ENCODE data around the gene CABLES1.

The CABLES1 gene

DNA sequence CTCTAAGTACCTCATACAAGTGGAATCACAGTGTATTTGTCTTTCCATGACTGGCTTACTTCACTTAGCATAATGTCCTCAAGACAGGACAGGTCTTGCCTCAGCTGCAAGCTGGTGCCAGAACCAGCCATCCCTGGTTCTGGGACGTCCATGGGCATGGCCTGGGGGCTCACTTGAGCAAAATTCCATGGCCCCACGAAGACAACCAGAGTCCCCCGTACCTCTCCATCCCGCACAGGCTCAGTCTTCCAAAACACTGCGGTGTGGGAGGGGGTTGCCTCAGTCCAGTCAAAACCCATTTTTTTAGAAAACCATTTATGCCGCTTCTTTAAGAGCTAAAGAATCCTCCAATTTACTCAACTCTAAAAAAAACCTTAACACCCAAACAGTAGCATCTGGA, 21.7 kb upstream of the CABLES1 start:
- ATAC-seq: no peak
- no peak for DNase-seq

GRCh38 chr18:23114171-23114881, 21.0 kb upstream of the CABLES1 start:
- no peak for ATAC-seq
- DNase-seq: no peak

- DNase-seq (no peak), ATAC-seq (no peak)
Observed at GRCh38 chr18:23114911-23115310, 20.4 kb upstream of the CABLES1 start.

DNA sequence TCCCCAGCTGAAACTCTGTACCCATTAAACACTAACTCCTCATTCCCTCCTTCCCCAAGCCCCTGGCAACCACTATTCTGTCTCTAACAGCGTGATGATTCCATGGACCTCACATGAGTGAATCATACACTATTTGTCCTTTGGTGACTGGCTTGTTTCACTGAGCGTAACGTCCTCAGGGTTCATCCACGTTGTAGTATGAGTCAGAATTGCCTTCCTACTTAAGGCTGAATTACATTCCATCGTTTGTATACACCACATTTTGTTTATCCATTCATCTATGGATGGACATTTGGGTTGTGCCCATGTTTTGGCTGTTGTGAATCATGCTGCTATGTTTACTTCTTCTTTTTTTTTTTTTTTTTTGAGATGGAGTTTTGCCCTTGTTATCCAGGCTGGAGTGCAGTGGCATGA, 19.6 kb upstream of the CABLES1 start:
- DNase-seq (no peak), ATAC-seq (no peak)

- DNase-seq (no peak), ATAC-seq (no peak)
Observed at GRCh38 chr18:23121133-23121532, 14.2 kb upstream of the CABLES1 start.

- ATAC-seq (no peak), DNase-seq (no peak)
Observed at GRCh38 chr18:23122334-23123229, 12.7 kb upstream of the CABLES1 start.

DNA sequence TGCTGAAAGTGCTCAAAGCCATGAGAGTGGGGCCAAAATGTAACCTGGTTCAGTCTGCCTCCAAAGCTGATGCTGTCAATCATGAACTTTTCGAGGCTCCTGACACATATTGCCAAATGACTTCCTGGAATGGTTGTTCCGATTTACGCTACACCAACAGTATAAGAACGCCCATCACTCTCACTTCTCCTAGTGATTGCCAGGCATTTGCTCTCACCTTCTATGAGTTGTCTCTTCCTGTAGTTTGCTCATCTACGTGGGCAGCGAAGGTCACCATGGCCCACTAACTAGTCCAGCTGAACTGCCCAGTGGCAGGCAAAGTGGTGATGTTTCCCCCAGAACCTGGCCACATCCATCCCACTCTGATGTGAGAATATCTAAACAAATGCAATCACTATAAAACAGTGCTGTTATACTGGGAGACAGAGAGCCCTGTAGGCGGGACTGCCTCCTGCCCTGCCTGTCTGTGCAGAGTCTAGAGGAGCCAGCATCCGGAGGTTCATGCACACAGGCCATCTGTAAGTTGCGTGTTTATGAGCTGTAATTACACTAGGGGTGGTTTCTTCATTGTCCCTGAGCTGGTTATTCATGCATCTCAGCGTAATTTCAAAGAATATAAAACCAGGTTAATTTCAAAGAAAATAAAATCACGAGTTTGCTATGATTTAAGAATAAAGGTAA, 8.8 kb upstream of the CABLES1 start:
- ATAC-seq (no peak), DNase-seq (no peak)

- ATAC-seq: no peak
- no peak for DNase-seq
Observed at GRCh38 chr18:23127090-23127489, 8.2 kb upstream of the CABLES1 start.

DNA sequence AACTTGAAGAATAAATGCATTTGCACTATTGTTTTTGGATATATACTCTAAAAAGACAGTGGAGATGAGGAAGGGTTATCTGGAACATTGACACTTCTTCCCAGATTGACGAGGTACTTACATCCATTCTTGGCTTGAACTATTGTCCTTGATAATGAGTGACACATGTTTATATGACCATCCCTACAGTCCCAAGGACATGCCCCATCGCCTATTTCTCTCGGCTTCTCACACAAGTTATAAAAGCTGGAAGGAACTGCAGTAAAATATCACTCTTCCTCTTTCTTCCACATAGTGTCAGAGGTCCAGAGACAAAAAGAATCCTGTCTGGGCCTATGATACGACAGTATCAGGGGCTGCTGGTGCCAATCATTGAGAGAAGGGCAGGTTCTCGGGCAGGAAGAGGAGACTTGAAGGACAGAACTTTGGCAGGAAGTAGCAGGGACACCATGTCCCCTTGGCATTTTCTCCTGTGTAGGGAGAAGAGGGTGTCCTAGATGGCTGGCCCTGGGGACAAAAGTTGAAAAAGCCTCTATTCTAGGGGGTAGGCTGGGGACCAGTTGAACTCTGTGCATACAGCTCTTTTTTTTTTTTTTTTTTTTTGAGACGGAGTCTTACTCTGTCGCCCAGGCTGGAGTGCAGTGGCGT, 5.8 kb upstream of the CABLES1 start:
- DNase-seq: no peak
- no peak for ATAC-seq

DNA sequence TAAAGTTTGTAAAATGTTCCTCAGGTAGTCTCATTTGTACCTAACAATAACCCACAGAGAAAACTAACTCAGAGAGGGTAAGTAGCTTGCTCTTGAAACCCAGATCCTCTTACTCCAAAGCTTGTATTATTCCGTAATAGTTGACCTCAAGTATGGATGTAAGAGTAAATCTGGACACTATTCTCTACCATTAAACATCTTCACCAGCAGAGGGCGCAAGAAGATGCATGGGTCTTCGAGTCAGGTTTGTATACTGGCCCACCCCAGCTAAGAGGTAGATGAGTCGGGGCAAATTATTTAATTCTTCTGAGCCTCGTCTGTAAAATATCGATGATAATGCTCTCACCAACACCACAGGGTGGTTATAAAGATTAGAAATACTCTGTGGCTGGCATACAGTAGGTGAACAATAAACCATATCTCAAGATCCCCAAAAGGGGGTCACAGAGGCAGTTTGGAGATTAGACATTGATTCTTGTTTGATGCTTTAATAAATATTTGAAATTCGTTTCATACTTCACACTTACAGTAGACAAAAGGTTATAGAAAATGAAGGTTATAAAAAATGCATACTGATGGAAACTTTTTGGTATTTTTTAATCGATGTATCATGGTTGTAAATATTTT, 3.5 kb upstream of the CABLES1 start:
- DNase-seq (peak; percentile 69), ATAC-seq (no peak)

DNA sequence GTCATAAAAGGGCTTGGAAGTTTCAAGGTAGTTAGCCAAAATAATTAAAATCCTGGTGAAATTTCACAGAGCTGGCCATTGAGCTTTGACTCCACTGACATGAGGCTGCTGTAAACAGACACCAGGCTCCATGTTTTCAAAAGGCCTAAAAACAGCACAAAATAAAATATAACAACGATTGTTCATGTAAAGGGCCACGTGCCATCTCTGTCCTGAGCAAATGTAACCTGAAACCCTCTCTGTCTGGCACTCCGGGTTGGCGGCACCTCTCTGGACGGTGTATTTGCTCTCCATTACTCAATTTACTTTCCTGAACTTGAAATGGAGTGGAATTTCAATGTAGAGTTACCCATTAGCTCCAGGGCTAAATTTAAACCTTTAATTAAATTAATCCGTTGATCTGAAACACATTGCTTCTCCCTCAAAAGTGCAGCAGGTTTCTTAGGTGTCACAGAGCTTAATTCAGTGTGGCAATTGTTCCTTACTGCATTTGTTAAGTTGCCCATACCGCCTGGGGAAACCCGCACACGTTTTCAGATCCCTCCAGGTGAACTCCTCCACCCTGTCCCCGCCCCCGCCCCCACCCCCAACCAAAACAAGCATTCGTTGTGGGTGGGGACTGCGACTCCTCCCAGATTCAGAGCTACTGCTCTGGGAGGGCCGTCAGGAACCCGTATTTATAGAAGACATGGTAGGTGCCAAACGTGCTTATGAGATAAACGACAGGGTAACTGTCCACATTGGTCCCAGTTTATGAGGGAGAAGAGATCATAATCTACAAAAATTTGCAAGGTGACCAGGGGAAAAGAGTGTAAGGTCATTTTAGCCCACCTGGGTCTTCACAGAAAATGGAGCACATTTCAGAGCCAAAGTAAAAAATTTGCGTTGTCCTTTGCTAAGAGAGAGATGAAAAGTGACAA, 1.2 kb upstream of the CABLES1 start:
- DNase-seq: peak; percentile 50
- ATAC-seq: peak; percentile 29

DNA sequence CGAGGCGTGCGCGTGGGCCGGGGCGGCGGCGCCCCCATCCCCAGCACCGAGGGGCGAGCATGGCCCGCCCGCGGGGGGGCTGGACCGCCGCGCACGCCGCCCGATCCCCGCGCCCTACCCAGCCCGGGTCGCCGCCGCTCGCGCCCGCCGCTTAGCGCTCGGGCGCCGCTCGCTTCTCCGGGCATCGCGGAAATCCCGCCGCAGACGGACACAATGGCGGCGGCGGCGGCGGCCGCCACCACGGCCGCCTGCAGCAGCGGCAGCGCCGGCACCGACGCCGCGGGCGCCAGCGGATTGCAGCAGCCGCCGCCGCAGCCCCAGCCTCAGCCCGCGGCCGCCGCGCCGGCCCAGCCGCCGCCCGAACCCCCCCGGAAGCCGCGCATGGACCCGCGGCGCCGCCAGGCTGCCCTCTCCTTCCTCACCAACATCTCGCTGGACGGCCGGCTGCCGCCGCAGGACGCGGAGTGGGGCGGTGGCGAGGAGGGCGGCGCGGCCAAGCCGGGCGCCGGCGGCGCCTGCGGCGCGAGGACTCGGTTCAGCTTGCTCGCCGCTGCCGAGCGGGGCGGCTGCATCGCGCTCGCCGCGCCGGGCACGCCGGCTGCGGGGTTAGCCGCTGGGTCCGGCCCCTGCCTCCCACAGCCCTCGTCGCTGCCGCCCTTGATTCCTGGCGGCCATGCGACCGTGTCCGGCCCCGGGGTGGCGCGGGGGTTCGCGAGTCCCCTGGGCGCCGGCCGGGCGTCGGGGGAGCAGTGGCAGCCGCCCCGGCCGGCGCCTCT, 453 bp downstream of the CABLES1 start:
- ATAC-seq: peak; percentile 41

DNA sequence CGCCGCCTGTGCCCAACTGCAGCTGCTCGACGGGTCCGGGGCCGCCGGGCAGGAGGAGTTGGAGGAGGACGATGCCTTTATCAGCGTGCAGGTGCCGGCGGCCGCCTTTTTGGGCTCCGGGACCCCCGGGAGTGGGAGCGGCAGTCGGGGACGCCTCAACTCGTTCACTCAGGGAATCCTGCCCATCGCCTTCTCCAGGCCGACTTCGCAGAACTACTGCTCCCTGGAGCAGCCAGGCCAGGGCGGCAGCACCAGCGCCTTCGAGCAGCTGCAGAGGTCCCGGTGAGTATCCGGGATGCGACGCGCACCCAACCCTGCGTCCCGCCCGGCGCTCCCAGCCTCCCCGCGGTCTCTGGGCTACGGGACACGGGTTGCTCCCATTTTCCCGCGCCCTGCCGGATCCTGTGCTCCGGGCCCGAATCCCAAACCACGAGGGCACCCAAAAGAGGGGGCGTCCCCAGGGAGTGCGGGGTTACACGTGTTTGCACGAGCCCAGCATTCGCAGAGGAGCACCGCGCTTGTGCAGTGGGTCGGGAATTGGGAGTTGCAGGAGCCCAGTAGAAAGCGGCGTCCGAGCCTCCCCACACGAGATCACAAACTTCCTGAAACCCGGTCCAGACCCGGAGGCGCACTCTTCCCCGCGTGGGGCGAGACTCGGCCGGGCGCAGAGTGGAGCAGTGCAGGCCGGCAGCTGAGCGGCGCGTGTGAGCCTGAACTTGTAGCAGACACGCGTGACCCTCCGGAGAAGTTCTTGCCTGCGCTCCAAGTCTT, 1.2 kb downstream of the CABLES1 start:
- peak; percentile 19 for DNase-seq
- ATAC-seq: peak; percentile 25

More for the DNA sequence above, 453 bp downstream of the CABLES1 start:
- peak; percentile 30 for DNase-seq

DNA sequence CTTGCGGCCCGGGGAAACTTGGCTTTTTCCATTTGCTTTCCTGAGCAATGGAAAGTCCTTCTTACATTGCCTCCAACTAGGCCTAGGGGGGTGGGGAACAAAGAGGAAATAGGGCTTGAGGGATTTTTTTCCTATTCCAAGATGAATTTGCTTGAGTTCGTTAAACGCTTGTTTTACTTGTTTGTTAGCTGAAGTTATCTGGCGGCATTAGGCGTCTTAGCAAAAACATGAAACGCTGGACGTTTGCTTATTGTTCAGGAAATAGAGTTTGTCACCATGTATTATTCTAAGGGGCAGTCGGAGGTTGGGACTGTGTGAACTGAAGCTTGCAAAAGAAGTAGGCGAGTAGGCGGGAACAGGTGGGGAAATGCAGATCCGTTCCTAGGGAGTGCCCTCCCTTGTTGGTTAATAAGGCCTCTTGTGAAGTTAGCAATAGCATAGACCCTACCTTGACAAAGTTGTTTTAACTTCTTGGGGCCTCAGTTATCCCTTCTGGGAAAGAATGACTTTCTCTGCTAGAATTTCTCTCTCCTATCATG, 1.9 kb downstream of the CABLES1 start:
- DNase-seq (no peak), ATAC-seq (no peak)

GRCh38 chr18:23137788-23138216, 2.5 kb downstream of the CABLES1 start:
- DNase-seq (no peak), ATAC-seq (no peak)

DNA sequence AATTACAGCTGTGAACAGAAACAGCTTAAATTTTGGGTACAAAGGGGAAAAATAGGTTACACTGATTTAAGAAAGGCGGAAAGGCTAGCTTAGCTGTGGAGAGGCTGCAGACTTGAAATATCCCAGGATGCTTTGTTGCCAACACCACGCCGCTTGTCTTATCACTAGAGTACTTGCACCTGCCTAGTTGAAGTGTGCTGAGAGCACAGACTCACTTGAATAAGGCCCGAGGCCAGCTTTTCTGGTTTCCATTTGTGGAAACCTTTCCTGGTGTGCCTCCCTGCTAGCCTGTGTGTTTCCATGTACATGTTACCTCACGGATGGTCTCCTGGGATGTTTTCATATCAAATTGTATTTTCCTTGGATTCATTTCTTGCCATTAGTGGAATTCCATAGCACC, 3.2 kb downstream of the CABLES1 start:
- DNase-seq (no peak), ATAC-seq (no peak)

GRCh38 chr18:23141104-23141999, 6.1 kb downstream of the CABLES1 start:
- no peak for DNase-seq
- no peak for ATAC-seq

All from stimulated activated naive CD8-positive, alpha-beta T cell treated with anti-CD3 and anti-CD28 coated beads, Interleukin-15, Interleukin-2, amounts not matched to agents 100 U/mL and 50 U/mL, for 24 hours (primary cell).